ENCODE results near the gene SPTLC3.

SPTLC3 gene

DNA sequence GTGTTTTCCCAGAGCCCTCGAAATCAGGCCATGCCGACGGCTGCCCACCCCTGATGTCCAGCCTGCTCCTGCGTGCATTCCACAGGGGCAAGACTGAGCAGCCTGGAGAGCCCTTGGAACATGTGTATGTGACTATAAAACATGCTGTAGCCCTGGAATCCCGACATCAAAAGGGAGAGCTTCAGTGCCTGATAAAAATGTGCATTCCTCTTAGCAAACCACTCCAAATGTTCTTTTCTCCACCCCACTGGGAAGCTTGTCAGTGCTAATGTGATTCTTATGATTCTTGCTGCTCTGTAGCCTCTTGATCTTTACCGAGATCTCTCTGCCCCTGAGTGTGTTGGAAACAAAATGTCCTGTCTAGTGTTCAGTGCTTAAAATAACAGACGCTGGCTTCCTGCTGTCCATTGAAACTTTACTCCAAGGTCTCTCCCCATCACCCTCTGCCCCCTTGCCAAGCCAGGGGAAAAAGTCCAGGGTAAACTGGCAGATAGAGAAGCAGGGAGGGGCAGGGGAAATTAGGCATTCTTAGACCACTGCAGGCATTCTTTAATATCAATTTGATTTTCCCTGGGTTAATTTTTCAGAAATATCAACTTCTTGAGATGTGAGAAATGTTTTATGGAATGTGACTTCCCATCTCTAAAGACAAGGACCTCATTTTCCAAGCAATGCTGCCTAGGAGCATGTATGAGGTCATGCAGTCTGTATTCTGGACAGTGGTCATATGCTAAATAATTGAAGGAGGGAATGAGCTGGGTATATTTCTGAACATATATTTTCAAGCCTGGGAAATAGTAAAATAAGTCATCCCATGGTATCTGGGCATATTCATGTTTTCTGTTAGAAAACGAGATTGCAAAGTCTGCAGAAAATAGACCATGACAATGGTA is 138.5 kb downstream of the SPTLC3 start:
- DNase-seq, result no peak

GRCh38 chr20:13147971-13148370 is 139.2 kb downstream of the SPTLC3 start:
- DNase-seq, result no peak

GRCh38 chr20:13148402-13148801 is 139.6 kb downstream of the SPTLC3 start:
- DNase-seq, result no peak

- DNase-seq, result no peak
These were observed 140.2 kb downstream of the SPTLC3 start for GRCh38 chr20:13148961-13149360.

- DNase-seq, result no peak
These were observed 140.8 kb downstream of the SPTLC3 start for GRCh38 chr20:13149371-13150105.

GRCh38 chr20:13158369-13158768 is 149.6 kb downstream of the SPTLC3 start:
- no peak for DNase-seq

GRCh38 chr20:13159889-13160288 is 151.1 kb downstream of the SPTLC3 start:
- no peak for DNase-seq

DNA sequence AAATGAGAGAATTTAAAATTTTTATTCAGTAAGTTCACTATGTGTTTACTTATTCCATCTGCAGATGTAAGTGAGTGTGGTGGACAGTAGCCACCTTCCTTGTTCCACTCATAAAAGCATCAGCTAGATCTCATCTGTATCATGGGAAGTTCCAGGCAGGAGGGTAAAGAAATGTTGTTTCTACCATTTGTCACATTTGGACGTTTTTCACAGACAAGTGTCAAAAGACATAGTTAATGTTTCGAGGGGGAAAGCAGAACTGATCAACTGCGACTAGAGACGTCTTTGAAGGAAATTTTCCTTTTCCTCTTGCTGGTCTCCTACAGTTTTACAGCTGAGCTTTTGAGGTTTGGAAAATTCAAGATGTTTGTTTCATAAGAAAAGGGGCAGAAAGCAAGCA is 156.4 kb downstream of the SPTLC3 start:
- no peak for DNase-seq

DNA sequence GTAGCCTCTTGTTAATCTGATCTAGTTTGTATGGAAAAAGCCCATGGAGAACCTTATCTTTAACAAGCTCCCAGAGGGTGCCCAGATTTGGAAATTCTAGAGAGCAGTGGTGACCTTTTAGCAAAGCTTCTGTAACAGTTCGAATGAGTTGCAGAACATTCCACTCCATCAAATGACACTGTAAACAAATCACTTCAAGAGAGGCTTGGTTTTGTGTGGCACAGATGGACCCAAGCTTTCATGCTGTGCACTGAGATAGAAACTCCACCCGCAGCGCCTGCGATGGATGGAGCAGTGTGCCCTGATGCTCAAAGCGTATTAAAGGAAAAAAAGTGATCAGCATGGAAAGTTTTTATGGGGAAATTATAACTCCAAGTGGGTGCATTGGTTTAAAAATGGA is 157.2 kb downstream of the SPTLC3 start:
- no peak for DNase-seq

DNA sequence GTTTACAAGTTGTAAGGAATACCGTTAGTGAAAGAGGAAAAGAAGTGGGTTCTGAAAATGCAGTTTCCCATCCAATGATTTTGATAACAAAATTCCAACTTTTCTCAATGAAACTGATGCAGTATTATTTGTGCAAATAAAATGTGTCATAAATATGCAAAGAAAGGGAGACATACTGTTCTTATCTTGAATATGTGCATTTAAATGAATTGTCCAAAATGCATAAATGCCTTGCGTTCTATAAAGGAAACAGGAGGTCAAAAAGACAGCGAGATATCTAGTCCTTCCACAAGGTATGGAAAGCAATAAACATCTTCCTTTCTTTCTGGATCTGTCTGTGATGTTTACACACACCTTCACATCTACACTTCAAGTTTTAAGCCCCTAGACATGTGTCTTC is 157.7 kb downstream of the SPTLC3 start:
- no peak for DNase-seq

- no peak for DNase-seq
These were observed 160.3 kb downstream of the SPTLC3 start for GRCh38 chr20:13169086-13169485.

GRCh38 chr20:13170771-13171170 is 162.0 kb downstream of the SPTLC3 start:
- DNase-seq, result no peak

DNA sequence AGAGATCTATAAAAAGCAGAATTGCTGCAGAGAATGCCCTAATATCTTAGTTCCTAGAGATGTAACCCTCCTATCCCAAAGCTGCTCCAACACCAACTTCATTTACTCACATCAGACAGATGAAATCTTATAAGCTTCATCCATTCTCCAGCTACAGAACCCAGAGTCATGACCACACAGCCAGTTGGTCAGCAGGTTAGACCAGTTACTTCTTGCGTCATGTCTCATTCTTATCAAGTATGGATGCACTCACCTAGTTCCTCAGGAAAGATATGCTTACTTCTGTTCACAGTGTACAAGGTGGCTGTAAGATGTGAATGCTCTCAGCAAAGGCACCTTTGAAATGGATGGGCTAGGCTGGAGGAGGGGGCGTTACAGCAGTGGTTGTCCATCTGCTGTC is 164.4 kb downstream of the SPTLC3 start:
- DNase-seq, result no peak

DNA sequence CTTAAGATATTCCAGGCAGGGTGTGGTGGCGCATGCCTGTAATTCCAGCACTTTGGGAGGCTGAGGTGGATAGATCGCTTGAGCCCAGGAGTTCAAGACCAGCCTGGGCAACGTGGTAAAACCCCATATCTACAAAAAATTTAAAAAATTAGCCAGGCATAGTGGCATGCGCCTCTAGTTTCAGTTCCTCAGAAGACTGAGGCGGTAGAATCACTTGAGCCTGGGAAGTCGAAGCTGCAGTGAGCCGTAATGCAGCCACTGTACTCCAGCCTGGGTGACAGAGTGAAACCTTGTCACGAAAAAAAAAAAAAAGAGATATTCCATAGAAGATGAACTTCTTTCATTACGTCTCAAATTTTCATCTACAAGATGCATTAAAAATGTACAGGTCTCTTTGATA is 165.6 kb downstream of the SPTLC3 start:
- no peak for DNase-seq

- DNase-seq, result no peak
These were observed 172.5 kb downstream of the SPTLC3 start for GRCh38 chr20:13180986-13181889.

GRCh38 chr20:13183005-13183404 is 174.2 kb downstream of the SPTLC3 start:
- DNase-seq, result no peak

GRCh38 chr20:13186043-13186774 is 177.4 kb downstream of the SPTLC3 start:
- DNase-seq, result no peak

GRCh38 chr20:13187899-13188298 is 179.1 kb downstream of the SPTLC3 start:
- DNase-seq, result no peak

DNA sequence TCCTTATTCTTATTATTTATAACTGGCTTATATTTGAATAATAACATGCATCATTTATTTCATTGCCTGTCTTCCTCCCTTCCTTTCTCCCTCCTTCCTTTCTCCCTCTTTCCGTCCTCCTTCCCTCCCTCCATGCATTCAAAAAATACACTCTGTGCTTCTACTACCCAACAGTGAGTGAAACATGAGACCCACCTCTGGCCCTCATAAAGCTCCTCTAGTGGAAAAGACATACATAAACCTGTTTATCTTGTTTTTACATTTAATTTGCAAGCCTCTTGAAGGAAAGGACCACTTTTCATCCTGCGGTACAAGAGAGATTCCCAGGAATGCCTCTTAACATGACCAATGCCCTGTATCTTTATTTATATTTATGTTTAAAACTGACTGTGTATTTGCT is 190.5 kb downstream of the SPTLC3 start:
- DNase-seq, result no peak

DNA sequence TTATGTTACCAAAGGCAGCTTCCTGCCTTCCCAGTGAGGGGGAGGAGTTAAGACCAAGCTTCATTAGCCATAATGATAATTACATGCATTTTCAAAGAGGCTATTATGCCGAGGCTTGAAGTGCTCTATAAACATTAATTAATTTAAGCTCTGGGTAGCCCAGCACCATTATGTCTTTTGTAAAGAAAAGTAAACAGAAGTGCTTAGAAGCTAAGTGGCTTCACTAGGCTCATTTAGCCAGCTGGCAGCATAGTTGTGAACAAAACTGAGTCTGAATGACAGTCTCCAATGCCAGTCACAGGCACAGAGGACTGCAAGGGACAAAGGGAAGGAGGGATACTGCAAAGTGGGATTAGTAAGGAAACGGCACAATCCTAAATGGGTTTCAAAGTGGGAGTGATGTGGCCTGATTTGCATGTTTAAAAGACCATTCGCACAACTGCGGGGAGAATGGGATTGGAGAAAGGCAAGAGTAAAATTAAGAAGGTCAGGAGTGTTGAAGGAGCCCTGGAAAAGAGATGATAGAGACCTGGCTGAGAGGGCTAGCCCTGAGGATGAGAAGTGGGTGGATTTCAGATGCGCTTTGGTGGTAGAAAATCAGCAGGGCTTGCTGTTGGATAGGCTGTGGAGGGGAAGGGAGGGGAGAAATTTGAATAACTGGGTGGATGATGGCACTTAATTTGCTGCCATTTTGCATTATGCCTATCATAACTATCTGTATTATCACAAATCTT is 192.2 kb downstream of the SPTLC3 start:
- DNase-seq, result no peak

GRCh38 chr20:13202565-13202964 is 193.8 kb downstream of the SPTLC3 start:
- DNase-seq, result no peak

GRCh38 chr20:13205425-13205824 is 196.7 kb downstream of the SPTLC3 start:
- no peak for DNase-seq
